HG02981 (cell line): Measurements from ENCODE around the gene CADPS.
"Not testable (repeated sequence)": the region's sequence is repeated elsewhere in the genome, so short reads cannot be mapped to it uniquely, and the experiment has no call there.

ENCODE experiments used
- ATAC-seq: cut with Tn5 transposase; IDR thresholded peaks from one replicate; pipeline ENCODE4 v1.9.1; 2021; ENCODE audit warnings: mild to moderate bottlenecking, moderate library complexity; ENCODE audit not compliant: unreplicated experiment

Gene CADPS

DNA sequence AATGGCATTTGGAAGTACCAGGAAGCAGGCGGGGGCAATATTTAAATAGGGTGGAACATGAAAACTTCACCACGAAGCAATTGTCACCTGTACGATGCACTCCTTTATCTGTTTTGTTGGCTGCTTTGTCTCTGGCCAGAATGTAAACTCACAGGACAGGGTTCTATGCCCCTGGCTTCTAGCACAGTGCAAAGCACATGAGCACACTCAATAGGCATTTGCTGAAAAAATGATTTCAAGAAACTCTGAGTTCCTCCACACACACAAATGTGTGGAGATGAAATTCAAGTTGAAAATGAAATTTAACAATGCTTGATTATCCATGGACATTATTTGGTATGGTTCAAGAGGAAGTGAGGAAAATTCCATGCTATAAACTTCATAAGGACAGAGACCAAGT is 272.2 kb downstream of the CADPS start:
- ATAC-seq = no peak

- ATAC-seq = no peak
These were observed 273.0 kb downstream of the CADPS start for GRCh38 chr3:62602129-62602770.

- ATAC-seq = no peak
These were observed 273.8 kb downstream of the CADPS start for GRCh38 chr3:62601238-62602070.

- ATAC-seq = no peak
These were observed 275.2 kb downstream of the CADPS start for GRCh38 chr3:62600033-62600432.

DNA sequence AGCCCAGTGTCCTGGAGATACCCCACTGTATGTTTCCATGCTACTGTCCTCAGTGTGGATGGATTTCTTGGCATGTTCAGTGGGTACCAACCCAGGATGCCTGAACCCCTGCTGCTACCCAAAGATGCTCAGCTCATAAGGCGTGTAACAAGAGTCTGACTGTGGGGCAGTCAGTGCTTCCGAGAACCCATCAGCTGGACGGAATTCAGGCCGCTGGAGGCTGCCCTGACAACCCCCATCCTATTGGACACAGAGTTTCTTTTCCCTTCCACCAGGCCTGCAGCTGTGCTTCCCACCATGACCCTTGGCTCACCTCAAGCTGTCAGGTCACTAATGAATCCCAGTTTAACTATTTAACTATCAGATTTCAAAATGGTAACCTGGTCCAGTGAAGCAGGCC is 277.7 kb downstream of the CADPS start:
- no peak for ATAC-seq

DNA sequence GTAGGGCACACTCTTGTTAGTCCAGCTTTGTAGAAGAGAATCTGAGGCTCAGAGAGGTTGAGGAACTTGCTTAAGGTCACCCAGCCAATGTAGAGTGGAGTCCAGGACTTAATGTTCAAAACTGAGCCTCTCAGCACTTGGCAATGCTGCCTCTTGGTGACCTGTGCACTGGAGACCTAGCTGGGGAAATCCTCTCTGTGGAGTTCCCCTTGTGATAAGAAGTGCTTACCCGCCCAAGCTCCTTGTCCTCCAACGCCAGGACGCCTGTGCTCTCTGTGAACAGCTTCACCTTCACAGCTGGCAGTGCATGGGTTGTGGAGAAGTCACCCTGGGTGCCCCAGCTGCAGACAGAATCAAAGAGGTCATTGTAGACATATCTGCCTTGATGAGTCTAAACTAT is 282.8 kb downstream of the CADPS start:
- no peak for ATAC-seq

DNA sequence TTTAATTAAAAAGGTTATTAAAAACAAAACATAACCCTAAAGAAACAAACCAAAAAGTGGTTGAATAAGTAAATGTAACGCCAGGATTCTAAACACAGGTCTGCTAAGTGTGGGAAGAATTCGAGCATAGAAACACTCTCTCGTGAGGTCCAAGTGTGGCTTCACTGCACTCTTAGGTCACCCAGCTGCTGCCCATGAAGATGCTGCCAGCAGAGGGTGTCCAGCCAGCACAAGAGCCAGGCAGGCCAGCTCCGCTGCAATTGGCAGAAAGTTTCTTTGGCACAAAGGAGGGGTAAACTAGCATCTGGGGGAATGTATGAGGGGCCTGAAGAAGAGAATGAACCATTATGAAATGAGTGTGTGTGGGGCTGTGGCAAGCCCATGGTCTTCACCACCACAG is 286.1 kb downstream of the CADPS start:
- ATAC-seq = no peak

DNA sequence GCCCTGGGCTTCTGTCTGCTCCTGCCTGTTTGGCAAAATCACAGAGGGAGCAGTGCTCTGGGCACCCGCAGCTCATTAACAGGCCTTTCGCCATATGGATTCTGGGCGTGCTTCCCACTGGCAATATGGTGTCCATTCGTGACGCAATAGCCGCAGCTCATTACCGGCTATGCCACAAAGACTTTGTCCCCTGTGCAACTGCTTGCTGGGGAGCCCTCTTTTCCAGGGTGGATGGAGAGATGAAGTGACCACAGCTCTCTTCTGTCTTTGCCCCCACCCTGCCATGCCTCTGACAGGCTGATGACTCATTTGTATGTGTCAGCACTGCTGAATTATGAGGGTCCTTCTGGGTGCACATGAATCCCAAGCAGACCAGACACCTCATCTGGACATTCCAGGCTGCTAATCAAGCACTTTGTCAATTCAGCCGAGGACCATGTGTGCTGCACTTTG is 287.6 kb downstream of the CADPS start:
- ATAC-seq = no peak

DNA sequence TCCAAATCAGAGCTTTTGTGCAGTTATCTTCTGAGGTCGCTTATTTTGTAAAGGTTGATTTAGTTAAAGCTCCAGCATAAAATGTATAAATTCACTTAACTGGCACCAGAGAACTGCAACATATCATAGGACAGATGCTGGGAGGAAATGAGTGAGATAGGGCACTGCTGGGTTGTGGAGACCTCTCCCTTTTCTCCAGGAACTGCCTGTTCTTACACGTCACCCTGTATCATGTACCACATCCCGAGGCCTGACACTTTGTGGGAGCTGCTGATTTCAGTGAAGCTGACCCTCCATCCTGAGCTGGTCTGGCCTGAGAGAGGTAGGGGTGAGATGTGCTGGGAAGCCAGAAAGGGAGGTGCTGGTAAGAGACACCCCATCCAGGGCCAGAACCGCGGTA is 288.0 kb downstream of the CADPS start:
- ATAC-seq = no peak

- ATAC-seq = no peak
These were observed 288.9 kb downstream of the CADPS start for GRCh38 chr3:62586356-62586755.

DNA sequence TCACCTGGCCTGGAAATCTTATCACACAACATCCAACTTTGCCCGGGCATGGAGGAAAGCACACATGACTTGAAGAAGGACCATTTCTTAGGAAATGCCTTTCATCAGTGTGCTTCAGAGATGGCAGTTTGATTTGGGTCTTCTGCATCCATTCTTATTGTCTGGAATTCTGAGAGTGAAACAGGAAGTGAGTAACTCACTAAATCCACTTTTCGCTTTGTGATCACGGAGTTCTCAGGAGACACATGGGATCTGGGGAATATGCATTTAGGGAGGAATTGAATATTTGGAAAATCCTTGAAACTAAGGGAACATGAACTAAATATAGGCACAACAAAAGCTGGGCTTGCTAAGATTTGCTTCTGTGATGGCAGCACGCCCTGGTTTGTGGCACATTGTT is 289.4 kb downstream of the CADPS start:
- no peak for ATAC-seq

DNA sequence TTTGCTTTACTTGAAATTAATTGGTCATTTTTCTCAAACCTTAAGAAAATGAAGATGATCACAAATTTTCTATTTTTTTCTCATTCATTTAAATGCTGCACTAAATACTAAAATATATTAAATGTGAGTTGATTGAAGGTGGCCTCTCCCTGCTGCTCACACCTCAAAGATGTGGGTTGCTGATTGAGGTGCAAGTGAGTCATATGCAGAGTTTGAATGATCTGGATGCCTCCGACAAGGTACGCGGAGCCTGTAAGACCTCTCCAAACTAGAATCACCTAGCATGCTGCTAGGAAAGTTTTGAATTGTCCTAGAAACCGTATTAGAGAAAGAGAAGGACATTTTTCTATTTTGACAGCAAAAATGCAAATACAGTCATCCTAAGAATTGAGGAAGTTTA is 290.6 kb downstream of the CADPS start:
- no peak for ATAC-seq

DNA sequence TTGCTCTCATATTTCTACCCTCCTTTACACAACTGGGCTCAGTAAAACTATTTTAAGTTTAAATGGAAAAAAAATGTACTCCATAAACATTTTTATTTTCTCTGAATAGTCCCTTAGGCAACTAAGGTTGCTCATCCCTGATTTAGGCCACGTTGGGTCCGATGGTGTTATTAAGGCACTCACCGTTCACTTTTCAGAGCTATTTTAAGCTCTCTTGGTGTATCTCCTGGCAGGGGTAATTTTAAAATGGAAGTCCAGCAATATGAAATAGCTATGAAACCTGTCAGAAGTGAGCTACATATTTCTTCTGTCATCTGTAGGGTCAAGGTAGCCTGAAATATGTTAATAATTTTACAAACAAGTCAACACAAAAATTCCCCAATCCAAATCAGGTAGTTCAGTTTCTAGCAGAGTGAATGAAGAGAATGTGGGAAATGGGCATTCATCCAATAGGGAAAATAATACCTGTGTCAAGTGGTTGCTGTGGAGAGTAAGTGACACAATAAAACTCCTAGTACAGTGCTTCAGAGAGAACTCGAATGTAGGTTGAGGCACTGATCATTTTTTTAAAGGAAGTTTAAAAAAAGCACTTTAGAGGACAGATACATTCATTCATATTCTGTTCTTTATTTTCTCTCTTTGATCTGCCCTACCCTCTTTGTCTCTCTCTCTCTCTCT is 292.6 kb downstream of the CADPS start:
- ATAC-seq = no peak

DNA sequence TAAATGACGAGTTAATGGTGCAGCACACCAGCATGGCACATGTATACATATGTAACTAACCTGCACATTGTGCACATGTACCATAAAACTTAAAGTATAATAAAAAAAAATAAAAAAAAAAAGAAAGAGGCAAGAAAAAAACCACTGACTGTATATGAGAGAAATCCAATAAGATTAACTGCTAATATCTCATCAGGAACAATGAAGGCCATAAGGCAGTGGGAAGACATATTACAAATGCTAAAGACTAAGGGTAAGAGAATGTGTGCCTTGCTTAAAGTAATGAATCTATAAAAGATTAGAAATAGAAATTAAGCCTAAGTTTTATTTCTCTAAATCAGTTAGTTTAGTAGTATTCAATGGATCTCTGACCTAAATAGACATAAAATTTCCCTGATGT is 294.7 kb downstream of the CADPS start:
- ATAC-seq = not testable (repeated sequence)

DNA sequence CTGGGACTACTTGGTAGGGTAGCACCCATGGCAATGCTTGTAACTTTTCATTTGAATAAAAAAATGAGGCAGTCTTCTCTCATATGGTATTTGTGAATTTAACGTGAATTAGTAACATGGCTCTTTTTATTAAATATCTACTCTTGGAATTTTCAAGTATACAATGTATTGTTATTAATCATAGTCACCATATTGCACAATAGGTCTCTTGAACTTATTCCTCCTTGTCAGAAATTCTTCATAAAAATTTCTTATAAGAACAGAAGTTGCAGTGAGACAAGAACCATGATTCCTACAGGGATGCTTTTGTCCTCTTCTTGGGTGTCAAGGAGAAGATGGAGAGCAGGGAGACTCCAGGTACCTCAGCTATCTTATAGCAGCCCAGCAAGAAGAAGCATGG is 298.1 kb downstream of the CADPS start:
- no peak for ATAC-seq

DNA sequence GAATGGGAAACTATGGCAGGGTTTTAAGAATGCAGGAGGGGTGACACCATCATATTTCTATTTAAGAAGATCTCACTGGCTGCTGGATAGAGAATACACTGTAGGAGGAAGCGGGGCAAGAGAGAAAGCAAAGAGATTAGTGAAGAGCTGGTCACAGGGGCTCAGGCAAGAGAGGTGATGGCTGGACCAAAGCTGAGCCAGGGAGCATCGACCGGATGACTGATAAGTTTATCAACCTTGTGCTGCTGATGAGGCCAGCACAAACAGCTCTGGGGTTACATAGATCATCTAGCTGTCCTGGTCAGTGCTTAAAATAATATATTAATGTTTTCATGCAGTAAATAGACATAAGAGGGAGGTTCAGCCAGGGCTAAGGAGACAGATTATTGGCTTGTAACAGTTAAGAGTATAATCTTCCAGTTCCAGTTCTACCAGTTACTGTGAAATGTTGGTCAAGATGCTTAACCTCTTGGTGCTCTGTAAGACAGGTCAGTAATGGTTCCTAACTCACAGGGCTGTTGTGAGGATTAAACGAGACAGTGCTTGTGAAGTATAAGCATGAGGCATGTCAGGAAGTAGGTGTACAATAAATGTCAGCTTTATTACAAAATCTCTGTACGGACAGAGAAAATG is 300.8 kb downstream of the CADPS start:
- no peak for ATAC-seq

DNA sequence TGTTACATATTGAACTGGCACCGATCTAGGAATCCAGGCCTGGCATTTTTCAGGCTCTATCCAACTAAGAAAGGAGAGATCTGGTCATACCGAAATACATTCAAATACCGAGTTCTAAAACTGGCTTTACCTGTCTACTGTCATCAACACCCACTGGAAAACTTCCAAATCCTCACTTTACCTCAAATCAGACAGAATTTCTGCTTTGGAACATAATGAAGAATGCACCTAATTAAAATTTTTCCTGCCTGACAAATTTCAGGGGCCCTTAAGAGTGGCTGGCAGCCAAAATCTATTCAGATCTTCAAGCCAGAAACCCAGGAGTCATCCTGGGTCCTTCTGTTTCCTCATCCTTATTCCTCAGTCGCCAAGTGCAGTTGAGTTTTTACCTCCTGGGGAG is 303.3 kb downstream of the CADPS start:
- ATAC-seq = no peak

GRCh38 chr3:62570888-62571287 is 304.3 kb downstream of the CADPS start:
- no peak for ATAC-seq

DNA sequence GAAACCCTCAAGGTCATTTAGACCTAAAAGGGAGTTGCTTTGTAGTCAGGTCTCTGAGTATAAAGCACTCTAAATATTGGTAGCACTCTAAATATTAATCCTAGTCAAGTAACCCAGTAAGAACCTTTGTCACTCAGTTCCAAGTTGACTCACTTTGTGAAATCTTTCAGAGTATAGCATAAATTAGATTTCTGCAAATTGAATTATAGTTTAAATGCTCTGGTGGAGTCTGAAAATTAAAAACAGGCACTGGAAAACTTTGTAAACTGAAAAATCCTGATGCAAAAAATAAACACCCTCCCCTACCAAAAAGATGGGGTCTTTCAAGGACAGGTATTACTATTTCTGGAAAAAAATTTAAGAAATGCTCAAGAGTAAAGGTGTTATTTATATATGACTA is 305.6 kb downstream of the CADPS start:
- no peak for ATAC-seq

GRCh38 chr3:62567097-62568021 is 307.9 kb downstream of the CADPS start:
- no peak for ATAC-seq
